ENCODE results near the gene S100A7. TPM values are rescaled to one million over a fixed set of nuclear protein-coding genes. Genes with fewer than 3 reads are reported as not detected.

The S100A7 gene
- total and polyA plus RNA-seq, 9 of the 15 experiments (the other 6 are each of a cell fraction or from before 2014, with no cell fraction given), result not detected

- TF ChIP-seq THRA (IDR thresholded peaks at IDR 0.05) (no peak), MEF2D (tag; conservative IDR thresholded peaks at IDR 0.05; ENCODE audit: low read depth) (no peak), RHOXF2B (CRISPR knock-in tag; conservative IDR thresholded peaks at IDR 0.05) (no peak), CHD2 (IDR thresholded peaks at IDR 0.05; ENCODE audit: low read depth, low read length) (no peak), RBM22 (IDR thresholded peaks at IDR 0.05; ENCODE audit: low read depth, low read length, poor library complexity, severe bottlenecking) (no peak), HMG20B (CRISPR knock-in tag; IDR thresholded peaks at IDR 0.05) (no peak), ZNF407 (IDR thresholded peaks at IDR 0.05; ENCODE audit: low read depth) (no peak), GATAD2B (IDR thresholded peaks at IDR 0.05; ENCODE audit: borderline replicate concordance) (no peak), ZNF280B (CRISPR knock-in tag; IDR thresholded peaks at IDR 0.05) (no peak), CREBBP (IDR thresholded peaks at IDR 0.05; ENCODE audit: low read depth, low read length) (no peak), RBFOX2 (IDR thresholded peaks at IDR 0.05; ENCODE audit: low read depth, low read length) (no peak), TEAD1 (CRISPR knock-in tag; IDR thresholded peaks at IDR 0.05) (peak; percentile 62 to 95; a peak in 2 of 4 replicates), ZNF77 (CRISPR knock-in tag; IDR thresholded peaks at IDR 0.05) (no peak), CEBPG (CRISPR knock-in tag; IDR thresholded peaks at IDR 0.05) (no peak), CEBPG (tag; conservative IDR thresholded peaks at IDR 0.05 in 1 of 2, IDR thresholded peaks at IDR 0.05 in 1 of 2) (no peak), ZNF175 (CRISPR knock-in tag; IDR thresholded peaks at IDR 0.05; ENCODE audit: low read depth) (peak; percentile 85), IRF2 (CRISPR knock-in tag; IDR thresholded peaks at IDR 0.05) (no peak), ZC3H11A (IDR thresholded peaks at IDR 0.05; ENCODE audit: low read depth, low read length) (no peak), ZC3H8 (IDR thresholded peaks at IDR 0.05) (no peak)
Measured at GRCh38 chr1:153432874-153433681, 27.4 kb downstream of the S100A7 start (continued).

Data from K562 (cell line).